Adipocyte (in vitro differentiated cells): ENCODE measurements around the gene DUSP9.
"Not testable (repeated sequence)": the region's sequence is repeated elsewhere in the genome, so short reads cannot be mapped to it uniquely, and the experiment has no call there.

Experiments used
- DNase-seq: peaks from one replicate; pipeline ENCODE4 v3.0.0-alpha.2; 2015; ENCODE audit warnings: low read depth
- H3K27me3 ChIP-seq: replicated peaks from 2 replicates; pipeline ENCODE4 v1.7.0; 2013; ENCODE audit warnings: mild to moderate bottlenecking, low read length, moderate library complexity; ENCODE audit not compliant: control insufficient read depth, insufficient read depth
- H3K36me3 ChIP-seq: 2 replicates; pipeline ENCODE4 v1.7.0; 2013; ENCODE audit warnings: low read length, mild to moderate bottlenecking, moderate library complexity; ENCODE audit not compliant: control insufficient read depth, insufficient read depth, severe bottlenecking
- H3K4me1 ChIP-seq: 2 replicates; pipeline ENCODE4 v1.7.0; 2013; ENCODE audit warnings: mild to moderate bottlenecking, low read length, moderate library complexity; ENCODE audit not compliant: control insufficient read depth, insufficient read depth
- H3K4me3 ChIP-seq: 2 replicates; pipeline ENCODE4 v1.7.0; 2013; ENCODE audit warnings: mild to moderate bottlenecking, low read length, moderate library complexity
- H3K9ac ChIP-seq: 2 replicates; pipeline ENCODE4 v1.7.0; 2013; ENCODE audit warnings: mild to moderate bottlenecking, low read length, moderate library complexity
- H3K9me3 ChIP-seq: 2 replicates; pipeline ENCODE4 v1.7.0; 2013; ENCODE audit warnings: mild to moderate bottlenecking, low read length, moderate library complexity; ENCODE audit not compliant: control insufficient read depth

DUSP9 gene, protein sequence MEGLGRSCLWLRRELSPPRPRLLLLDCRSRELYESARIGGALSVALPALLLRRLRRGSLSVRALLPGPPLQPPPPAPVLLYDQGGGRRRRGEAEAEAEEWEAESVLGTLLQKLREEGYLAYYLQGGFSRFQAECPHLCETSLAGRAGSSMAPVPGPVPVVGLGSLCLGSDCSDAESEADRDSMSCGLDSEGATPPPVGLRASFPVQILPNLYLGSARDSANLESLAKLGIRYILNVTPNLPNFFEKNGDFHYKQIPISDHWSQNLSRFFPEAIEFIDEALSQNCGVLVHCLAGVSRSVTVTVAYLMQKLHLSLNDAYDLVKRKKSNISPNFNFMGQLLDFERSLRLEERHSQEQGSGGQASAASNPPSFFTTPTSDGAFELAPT

DNA sequence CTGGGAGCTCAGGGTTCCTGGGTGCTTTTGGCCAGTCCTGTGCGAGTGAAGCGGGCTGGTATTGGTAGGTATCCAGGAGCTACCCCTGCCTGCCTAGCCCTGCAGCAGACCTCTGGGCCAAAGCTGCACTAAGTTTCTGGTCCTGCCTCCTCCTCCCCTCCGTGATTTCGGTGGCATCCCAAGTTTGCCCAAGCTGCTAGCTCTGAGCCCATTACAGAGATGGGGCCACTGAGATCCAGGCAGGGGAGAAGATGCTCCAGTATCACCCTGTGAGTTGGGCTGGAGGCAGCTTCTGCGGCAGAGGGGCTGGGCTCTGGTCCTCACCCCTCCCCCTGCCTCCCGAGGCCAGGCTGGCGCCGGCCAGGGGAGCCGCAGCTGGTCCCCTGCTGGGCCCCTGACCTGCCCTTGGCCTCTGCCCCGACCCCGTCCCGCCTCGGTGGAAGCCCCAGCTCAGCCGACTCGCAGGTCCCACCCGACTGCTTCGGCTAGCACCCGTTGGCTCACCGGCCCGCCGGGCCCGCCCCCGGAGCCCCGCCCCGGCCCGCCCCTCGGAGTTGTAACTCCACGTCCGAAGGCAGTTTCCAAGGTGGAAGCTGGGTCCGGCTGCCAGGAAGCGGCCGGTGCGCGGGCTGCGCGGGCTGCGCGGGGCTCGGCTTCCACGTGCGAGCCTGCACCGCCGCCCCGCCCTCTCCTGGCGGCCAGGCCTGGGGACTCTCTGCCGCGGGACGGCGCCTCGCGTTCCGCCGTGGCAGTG is at the start of gene DUSP9:
Gene DUSP9 (plus strand): TSS at position 584 of the 754 bp plus-strand sequence. CDS start 751 bp downstream, outside the sequence.
- peaks cover 48% of the 10 kb centered on the region for H3K27me3 ChIP-seq
- peak; percentile 37 for DNase-seq
- H3K4me3 ChIP-seq = no peak within 1 kb of the TSS
- peaks cover 3% of the 10 kb centered on the region for H3K4me1 ChIP-seq
- no peaks in the 10 kb centered on the region for H3K36me3 ChIP-seq
- H3K9me3 ChIP-seq = no peaks in the 10 kb centered on the region
- no peak within 1 kb of the TSS for H3K9ac ChIP-seq

DNA sequence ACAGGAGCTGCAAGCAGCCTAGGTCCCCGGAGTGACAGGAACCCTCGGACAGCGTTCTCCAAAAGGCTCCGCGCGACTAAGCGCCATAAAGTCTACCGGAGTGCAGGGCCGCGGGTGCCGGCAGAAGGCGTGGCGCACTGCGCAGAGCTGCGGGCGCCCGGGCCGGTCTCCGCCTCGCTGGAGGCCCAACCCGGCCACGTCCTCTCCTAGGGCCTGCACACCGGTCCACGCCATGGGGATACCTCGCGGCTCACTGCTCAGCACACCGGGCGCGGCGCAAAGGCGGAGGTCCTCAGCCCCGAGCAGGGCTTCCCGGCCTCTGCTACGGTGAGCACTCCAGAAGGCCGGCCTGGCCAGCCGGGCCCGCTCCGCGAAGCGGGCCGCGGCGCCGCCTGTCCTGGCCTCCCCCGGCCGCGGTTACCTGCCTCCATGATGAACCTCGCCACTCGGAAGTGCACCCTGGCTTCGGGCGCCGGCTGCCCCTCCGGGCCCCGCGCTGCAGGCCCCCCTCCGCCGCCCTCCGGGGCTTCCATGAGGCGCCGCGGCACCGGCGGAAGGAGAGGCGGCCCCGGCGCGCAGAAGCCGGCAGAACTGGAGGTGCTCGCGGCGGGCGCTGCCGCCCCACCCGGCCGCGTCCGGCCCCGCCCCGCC is 48.3 kb upstream of the DUSP9 start, which contains the start of gene CCNQ:
Gene CCNQ (minus strand): TSS at position 599 of the 651 bp plus-strand sequence. CDS start 66 bp downstream, at position 533.
- Histone ChIP-seq H3K4me1 (no peaks in the 10 kb centered on the region), H3K4me3 (peak within 1 kb of the TSS; percentile 86), H3K9ac (peak within 1 kb of the TSS; percentile 85), H3K27me3 (peaks cover 9% of the 10 kb centered on the region), H3K36me3 (peaks cover 1% of the 10 kb centered on the region), H3K9me3 (no peaks in the 10 kb centered on the region)
- peak; percentile 59 for DNase-seq

DNA sequence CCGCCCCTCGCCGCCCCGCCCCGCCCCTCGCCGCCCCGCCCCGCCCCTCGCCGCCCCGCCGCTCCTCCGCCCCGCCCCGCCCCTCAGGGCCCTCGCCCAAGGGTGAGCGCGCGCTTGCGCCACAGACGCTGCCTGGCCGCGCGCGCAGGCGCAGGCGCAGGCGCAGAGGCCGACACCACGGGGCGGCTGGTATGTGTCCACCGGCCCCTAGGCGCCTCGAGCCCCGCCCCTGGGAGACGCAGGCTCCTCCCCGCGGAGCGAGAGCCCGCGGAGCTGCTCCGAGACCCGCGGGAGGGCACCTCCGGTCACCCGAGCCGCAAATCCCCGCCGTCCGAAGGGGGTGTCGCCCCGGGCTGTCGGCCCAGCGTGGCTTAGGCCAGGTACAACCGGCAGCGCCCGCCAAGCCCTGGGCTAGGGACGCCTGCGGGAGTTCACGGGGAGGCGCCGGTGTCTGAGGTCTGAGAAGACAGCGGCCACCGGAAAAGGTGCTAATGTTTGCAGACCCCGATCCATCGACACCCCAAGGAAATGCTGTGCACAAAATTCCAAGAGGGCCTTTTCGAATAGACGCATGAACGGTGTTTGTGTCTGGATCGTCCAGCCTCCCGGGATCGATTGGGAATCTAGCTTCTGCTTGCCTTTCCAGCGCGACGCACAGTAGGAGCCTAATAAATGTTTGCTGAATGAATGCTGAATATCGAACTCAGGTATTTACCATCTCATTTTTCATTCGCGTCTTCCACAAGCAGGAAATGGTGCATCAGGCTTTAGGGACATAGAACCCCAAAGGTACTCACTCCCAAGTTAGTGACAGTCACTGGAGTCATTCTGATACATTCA is 47.6 kb upstream of the DUSP9 start:
- no peaks in the 10 kb centered on the region for H3K36me3 ChIP-seq
- H3K9me3 ChIP-seq = no peaks in the 10 kb centered on the region
- peak overlapping the region; percentile 85 for H3K9ac ChIP-seq
- DNase-seq = peak; percentile 90
- peaks cover 15% of the 10 kb centered on the region for H3K27me3 ChIP-seq
- H3K4me3 ChIP-seq = peak overlapping the region; percentile 86
- no peaks in the 10 kb centered on the region for H3K4me1 ChIP-seq

DNA sequence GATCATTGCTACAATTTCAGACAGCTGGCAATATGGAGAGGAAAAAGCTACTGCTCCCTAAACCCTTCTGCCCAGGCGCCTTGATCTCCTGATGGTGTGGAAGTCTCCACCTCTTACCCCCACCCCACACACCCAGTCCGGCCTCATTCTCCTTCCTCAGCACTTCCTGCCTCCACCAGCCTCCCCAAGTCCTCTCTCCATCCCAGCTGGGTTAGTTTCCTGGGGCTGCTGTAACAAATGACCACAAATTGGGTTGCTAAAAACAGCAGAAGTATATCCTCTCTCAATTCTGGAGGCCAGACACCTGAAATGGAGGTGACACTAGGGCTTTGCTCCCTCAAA is 47.0 kb upstream of the DUSP9 start:
- no peaks in the 10 kb centered on the region for H3K36me3 ChIP-seq
- no peaks in the 10 kb centered on the region for H3K9me3 ChIP-seq
- H3K4me3 ChIP-seq = peak overlapping the region; percentile 86
- DNase-seq = no peak
- H3K9ac ChIP-seq = peak overlapping the region; percentile 85
- peaks cover 17% of the 10 kb centered on the region for H3K27me3 ChIP-seq
- H3K4me1 ChIP-seq = no peaks in the 10 kb centered on the region

DNA sequence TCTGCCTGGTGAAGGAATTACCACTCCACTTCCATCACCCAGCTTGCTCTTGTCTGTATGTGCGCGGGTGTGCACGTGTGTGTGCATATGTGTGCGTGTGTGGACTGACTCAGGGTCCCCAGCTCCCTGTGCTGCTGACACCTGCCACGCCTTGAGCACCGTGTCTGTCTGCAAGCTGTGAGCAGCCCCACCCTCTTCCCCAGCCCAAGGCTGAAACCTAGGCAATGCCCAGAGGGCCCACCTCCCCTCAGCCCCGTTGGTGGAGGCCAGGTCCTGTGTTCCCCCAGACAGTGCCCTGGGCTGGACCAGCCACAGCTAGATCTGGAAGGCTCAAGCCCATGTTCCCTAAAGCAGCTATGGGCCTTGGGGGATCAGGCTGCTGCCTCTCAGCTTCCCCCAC is 46.1 kb upstream of the DUSP9 start:
- no peak for DNase-seq
- H3K9ac ChIP-seq = no peak overlapping the region
- H3K9me3 ChIP-seq = no peaks in the 10 kb centered on the region
- H3K4me3 ChIP-seq = no peak overlapping the region
- H3K4me1 ChIP-seq = no peaks in the 10 kb centered on the region
- H3K36me3 ChIP-seq = no peaks in the 10 kb centered on the region
- H3K27me3 ChIP-seq = peaks cover 17% of the 10 kb centered on the region

DNA sequence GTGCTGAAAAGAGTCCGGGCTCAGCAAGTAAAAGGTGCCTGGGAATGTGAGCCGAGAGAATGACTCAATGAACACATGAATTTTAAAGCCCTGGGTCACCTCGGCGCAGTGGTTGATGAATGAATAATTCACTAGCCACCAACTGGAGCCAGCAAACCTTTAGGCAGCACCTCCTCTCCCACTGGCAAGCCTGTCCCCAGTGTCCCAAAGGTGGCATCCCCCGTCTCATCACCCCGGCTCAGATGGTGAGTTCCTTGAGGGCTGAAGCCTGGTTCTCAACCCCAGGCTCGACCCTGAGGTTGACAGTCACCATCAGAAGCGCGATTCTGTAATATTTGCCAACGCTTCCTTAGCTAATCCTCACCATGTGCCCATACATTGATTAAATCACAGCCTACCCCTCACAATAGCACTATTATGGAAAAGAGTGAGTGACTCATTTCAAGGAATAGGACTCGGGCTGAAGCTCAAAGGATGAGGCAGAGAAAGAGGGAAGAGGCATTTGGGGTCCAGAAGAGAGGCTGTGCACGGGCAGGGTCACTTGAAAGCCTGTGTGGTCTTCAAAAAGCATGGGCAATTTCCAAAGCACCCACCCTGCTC is 45.4 kb upstream of the DUSP9 start:
- H3K4me3 ChIP-seq = no peak overlapping the region
- no peaks in the 10 kb centered on the region for H3K4me1 ChIP-seq
- H3K27me3 ChIP-seq = peaks cover 24% of the 10 kb centered on the region
- no peaks in the 10 kb centered on the region for H3K36me3 ChIP-seq
- no peaks in the 10 kb centered on the region for H3K9me3 ChIP-seq
- H3K9ac ChIP-seq = no peak overlapping the region
- no peak for DNase-seq

DNA sequence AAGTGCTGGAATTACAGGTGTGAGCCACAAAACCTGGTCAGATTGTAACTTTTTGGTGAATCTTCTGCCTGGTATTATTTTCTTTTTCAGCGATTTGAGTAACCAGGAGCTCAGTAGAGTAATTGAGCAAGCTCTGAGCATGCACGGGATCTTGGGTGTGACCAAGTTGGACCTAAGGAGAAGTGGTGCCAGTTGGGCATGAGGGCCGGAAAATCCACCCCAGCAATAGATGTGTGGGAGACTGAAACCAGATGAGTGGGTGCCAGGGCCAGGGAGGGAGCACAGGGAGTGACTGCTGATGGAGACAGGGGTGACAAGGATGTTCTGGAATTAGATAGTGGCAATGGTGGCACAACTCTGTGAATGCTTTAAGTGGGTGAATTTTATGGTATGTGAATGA is 44.4 kb upstream of the DUSP9 start:
- no peak for DNase-seq
- no peaks in the 10 kb centered on the region for H3K9me3 ChIP-seq
- no peak overlapping the region for H3K4me3 ChIP-seq

DNA sequence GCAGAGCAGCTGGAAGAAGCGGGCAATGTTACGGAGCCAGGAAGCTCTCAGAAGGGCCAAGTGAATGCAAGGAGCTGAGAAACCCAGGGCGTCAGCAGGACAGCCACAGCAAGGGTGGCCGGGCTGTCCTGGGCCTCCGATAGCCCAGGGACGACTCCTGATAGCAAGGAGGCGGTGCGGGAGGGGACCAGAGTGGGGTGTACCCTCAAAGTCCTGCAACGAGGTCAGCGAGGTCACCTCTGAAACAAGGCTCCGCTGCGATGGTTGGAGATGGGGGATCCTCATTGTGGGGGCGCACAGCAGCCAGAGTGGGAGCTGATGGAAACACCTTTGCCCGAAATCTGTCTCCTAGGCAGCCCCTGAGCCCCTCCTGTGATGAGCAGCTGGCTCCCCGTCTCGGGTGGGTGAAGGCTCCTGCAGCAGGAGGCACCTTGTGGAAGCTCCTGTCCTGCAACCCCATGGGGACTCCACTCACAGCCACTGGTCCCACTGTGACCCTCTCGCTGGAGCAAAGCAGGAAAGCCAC is 43.8 kb upstream of the DUSP9 start:
- no peak overlapping the region for H3K9ac ChIP-seq
- no peak overlapping the region for H3K4me3 ChIP-seq
- no peak for DNase-seq
- H3K9me3 ChIP-seq = no peaks in the 10 kb centered on the region
- H3K36me3 ChIP-seq = no peaks in the 10 kb centered on the region
- no peaks in the 10 kb centered on the region for H3K4me1 ChIP-seq
- H3K27me3 ChIP-seq = peaks cover 34% of the 10 kb centered on the region

More for the DNA sequence above, 44.4 kb upstream of the DUSP9 start:
- Histone ChIP-seq H3K27me3 (peaks cover 34% of the 10 kb centered on the region), H3K4me1 (no peaks in the 10 kb centered on the region), H3K36me3 (no peaks in the 10 kb centered on the region), H3K9ac (no peak overlapping the region)

DNA sequence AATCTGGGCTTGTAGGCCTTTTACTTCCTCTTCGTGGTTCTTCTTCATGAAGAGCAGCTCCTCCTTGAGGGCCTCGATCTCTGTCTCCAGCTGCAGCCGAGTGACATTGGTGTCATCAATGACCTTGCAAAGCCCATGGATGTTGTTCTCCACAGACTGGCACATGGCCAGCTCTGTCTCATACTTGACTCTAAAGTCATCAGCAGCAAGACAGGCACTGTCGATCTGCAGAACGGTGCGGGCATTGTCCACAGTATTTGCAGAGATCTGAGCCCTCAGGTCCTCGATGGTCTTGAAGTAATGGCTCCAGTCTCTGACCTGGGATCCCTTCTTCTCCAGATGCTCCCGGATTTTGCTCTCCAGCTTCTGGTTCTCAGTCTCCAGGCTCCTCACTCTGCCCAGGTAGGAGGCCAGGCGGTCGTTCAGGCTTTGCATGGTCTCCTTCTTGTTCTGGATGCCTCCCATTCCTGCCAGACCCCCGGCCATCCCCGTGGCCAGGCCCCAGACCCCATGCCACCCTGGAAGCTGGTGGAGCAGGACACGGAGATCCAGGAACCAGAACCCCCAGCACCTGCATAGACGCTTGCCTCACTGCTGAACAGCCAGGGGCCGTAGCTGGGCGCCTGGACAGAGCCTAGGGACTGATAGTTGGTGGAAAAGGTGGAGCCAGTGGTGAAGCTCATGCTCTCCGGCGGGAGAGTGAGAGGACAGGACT is 42.2 kb upstream of the DUSP9 start:
- not testable (repeated sequence) for H3K9me3 ChIP-seq, H3K4me3 ChIP-seq, H3K36me3 ChIP-seq, H3K4me1 ChIP-seq, H3K9ac ChIP-seq, DNase-seq
- peaks cover 46% of the 10 kb centered on the region for H3K27me3 ChIP-seq

DNA sequence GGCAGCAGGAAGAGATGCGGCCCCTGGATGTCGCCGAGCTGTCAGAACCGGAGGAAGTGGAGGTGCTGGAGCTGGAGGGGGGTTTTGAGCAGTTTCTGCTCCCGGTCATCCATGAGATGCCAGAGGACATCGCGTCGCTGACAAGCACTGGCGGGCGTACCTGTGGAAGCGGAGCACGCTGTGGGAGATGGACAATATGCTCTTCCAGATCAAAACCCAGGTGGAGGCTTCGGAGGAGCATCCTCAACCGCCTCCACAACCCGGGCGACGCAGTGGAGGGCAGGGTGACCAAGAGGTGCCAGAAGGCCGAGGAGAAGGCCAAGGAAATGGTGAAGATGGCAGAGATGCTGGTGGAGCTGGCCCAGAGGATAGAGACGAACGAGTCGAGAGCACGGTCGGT is 40.5 kb upstream of the DUSP9 start:
- no peaks in the 10 kb centered on the region for H3K36me3 ChIP-seq
- no peak overlapping the region for H3K9ac ChIP-seq
- DNase-seq = no peak
- H3K27me3 ChIP-seq = peaks cover 44% of the 10 kb centered on the region
- no peaks in the 10 kb centered on the region for H3K9me3 ChIP-seq
- peaks cover 6% of the 10 kb centered on the region for H3K4me1 ChIP-seq
- H3K4me3 ChIP-seq = no peak overlapping the region
